Dermis microvascular lymphatic vessel endothelial cell (primary cell): ENCODE data around the gene ZNF736. TPM values are rescaled to one million over a fixed set of nuclear protein-coding genes. Genes with fewer than 3 reads are reported as not detected.

Experiments used
- total RNA-seq: library from RNA; depleted of rRNA; stranded (reverse); fragments of >200 nt; gene quantifications from 2 replicates; pipeline ENCODE4 v1.2.1, GENCODE V29; 2014

The ZNF736 gene
- total RNA-seq, 1 donor from 2014 or later: 6.8 TPM

Other genes with a start within 250 kb of the ZNF736 start
- not detected in 2 replicates for gene ZNF735, start 106.8 kb upstream of the ZNF736 start, total RNA-seq
- not detected in 2 replicates for gene ZNF679, start 85.5 kb upstream of the ZNF736 start, total RNA-seq
- gene ZNF680, start 249.1 kb downstream of the ZNF736 start, total RNA-seq: 6.4 and 9.5 TPM in 2 replicates